ENCODE results near the gene EMILIN2. TPM values are rescaled to one million over a fixed set of nuclear protein-coding genes. Genes with fewer than 3 reads are reported as not detected.

Gene EMILIN2
- total RNA-seq, 1 experiment from 2014 or later = 11.7 TPM

DNA sequence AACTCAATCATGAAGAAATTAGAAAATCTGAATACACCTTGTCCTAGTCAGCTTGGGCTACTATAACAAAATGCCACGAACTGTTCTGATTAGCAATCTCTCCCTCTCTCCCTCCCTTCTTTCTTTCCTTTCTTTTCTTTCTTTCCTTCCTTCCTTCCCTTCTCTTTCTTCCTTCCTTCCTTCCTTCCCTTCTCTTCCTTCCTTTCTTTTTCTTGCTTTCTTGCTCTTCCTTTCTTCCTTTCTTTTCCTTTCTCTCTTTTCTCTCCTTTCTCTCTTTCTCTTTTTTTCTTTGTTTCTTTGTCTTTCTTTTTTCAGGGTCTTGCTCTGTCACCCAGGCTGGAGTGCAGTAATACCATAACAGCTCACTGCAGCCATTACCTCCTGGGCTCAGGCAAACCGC, 23.6 kb upstream of the EMILIN2 start (continued):
- TF ChIP-seq, protein P1, sequence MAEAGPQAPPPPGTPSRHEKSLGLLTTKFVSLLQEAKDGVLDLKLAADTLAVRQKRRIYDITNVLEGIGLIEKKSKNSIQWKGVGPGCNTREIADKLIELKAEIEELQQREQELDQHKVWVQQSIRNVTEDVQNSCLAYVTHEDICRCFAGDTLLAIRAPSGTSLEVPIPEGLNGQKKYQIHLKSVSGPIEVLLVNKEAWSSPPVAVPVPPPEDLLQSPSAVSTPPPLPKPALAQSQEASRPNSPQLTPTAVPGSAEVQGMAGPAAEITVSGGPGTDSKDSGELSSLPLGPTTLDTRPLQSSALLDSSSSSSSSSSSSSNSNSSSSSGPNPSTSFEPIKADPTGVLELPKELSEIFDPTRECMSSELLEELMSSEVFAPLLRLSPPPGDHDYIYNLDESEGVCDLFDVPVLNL (CRISPR knock-in tag; IDR thresholded peaks at IDR 0.05; ENCODE audit: borderline replicate concordance, low read depth) = no peak
- no peak for TF ChIP-seq KAT7 (CRISPR knock-in tag; IDR thresholded peaks at IDR 0.05; ENCODE audit: borderline replicate concordance)
- no peak for TF ChIP-seq RELA (CRISPR knock-in tag; IDR thresholded peaks at IDR 0.05; ENCODE audit: borderline replicate concordance)
- TF ChIP-seq MXD4 (CRISPR knock-in tag; IDR thresholded peaks at IDR 0.05; ENCODE audit: borderline replicate concordance) = no peak
- TF ChIP-seq ZNF423 (CRISPR knock-in tag; IDR thresholded peaks at IDR 0.05) = no peak
- TF ChIP-seq ZNF219 (CRISPR knock-in tag; IDR thresholded peaks at IDR 0.05; ENCODE audit: borderline replicate concordance) = no peak
- TF ChIP-seq, protein P2, sequence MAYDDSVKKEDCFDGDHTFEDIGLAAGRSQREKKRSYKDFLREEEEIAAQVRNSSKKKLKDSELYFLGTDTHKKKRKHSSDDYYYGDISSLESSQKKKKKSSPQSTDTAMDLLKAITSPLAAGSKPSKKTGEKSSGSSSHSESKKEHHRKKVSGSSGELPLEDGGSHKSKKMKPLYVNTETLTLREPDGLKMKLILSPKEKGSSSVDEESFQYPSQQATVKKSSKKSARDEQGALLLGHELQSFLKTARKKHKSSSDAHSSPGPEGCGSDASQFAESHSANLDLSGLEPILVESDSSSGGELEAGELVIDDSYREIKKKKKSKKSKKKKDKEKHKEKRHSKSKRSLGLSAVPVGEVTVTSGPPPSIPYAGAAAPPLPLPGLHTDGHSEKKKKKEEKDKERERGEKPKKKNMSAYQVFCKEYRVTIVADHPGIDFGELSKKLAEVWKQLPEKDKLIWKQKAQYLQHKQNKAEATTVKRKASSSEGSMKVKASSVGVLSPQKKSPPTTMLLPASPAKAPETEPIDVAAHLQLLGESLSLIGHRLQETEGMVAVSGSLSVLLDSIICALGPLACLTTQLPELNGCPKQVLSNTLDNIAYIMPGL (CRISPR knock-in tag; IDR thresholded peaks at IDR 0.05) = no peak

DNA sequence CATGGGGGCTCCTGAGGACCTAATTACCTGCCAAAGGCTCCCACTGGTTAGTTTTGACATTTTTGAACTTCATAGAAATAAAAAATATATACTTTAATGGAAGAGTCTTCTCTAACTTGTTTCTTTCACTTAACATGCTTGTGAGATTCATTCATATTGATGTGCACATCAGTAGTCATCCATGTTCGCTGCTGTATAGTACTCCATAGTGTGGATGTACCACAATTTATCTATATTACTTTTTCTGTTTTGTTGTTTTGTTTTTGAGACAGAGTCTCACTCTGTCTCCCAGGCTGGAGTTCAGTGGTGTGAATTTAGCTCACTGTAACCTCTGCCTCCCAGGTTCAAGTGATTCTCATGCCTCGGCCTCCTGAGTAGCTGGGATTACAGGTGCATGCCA, 22.8 kb upstream of the EMILIN2 start:
- H3K4me3 Mint-ChIP-seq = no peak overlapping the region
- no peaks in the 10 kb centered on the region for H3K36me3 Mint-ChIP-seq
- no peaks in the 10 kb centered on the region for H3K27me3 Mint-ChIP-seq (ENCODE audit: low read depth)
- POLR2A ChIA-PET = no interaction called here
- H3K4me1 Mint-ChIP-seq = peaks cover 7% of the 10 kb centered on the region
- ATAC-seq = no peak
- CTCF ChIA-PET = no interaction called here
- H3K9me3 Mint-ChIP-seq = peaks cover 5% of the 10 kb centered on the region
- no peak for DNase-seq (ENCODE audit: low spot score)
- no peak overlapping the region for H3K27ac Mint-ChIP-seq
- TF ChIP-seq, protein P3, sequence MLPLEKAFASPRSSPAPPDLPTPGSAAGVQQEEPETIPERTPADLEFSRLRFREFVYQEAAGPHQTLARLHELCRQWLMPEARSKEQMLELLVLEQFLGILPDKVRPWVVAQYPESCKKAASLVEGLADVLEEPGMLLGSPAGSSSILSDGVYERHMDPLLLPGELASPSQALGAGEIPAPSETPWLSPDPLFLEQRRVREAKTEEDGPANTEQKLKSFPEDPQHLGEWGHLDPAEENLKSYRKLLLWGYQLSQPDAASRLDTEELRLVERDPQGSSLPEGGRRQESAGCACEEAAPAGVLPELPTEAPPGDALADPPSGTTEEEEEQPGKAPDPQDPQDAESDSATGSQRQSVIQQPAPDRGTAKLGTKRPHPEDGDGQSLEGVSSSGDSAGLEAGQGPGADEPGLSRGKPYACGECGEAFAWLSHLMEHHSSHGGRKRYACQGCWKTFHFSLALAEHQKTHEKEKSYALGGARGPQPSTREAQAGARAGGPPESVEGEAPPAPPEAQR (CRISPR knock-in tag; IDR thresholded peaks at IDR 0.05) = no peak
- no peak for TF ChIP-seq FOXJ3 (CRISPR knock-in tag; IDR thresholded peaks at IDR 0.05; ENCODE audit: borderline replicate concordance)
- no peak for TF ChIP-seq JUN (CRISPR knock-in tag; IDR thresholded peaks at IDR 0.05)

DNA sequence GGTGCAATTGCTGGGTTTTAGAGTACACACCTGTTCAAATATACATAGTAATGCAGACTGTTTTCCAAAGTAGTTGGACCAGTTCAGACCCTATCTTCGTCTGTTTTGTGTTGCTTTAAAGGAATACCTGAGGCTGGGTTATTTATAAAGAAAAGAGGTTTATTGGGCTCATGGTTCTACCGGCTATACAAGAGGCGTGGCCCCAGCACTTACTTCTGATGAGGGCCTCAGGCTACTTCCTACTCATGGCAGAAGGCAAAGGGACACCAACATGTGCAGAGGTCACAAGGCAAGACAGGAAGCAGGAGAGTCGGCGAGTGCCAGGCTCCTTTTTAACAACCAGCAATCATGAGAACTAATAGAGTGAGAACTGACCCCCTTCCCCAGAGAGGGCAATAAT, 21.9 kb upstream of the EMILIN2 start:
- Mint-ChIP-seq H3K9me3 (peaks cover 4% of the 10 kb centered on the region), H3K27ac (no peak overlapping the region), H3K36me3 (no peaks in the 10 kb centered on the region), H3K4me1 (peaks cover 7% of the 10 kb centered on the region), H3K27me3 (ENCODE audit: low read depth) (no peaks in the 10 kb centered on the region), H3K4me3 (no peak overlapping the region)
- ATAC-seq = no peak
- TF ChIP-seq JUN (CRISPR knock-in tag; IDR thresholded peaks at IDR 0.05) (no peak), PRRX2 (CRISPR knock-in tag; IDR thresholded peaks at IDR 0.05) (no peak), ZBTB21 (CRISPR knock-in tag; IDR thresholded peaks at IDR 0.05; ENCODE audit: borderline replicate concordance) (no peak), AR (CRISPR knock-in tag; IDR thresholded peaks at IDR 0.05) (no peak), JAZF1 (CRISPR knock-in tag; IDR thresholded peaks at IDR 0.05) (no peak)
- CTCF ChIA-PET = no interaction called here
- no peak for DNase-seq (ENCODE audit: low spot score)
- POLR2A ChIA-PET = no interaction called here

Measured in WTC11 (cell line).